ENCODE data around the gene RASSF5.

RASSF5 gene

DNA sequence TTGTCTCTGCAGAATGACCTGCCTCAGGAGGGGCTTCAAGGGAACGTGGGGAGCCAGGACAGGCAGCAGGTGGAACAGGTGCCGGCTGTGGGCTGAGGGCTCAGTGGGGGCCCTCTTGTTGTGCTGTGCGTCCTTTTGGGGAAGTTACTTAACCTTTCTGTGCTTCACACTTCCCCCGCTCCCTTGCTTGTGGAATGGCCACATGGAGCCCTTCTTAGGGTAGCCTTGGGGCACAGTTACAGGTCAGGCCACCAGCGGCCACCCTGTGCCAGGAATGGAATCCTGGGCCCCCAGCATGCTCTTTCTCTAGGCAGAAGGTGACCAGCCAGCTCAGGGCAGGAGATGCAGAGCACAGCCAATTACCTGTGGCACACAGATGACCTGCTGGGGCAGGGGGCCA, 34.4 kb upstream of the RASSF5 start:
- no peak for TF ChIP-seq POLR2AphosphoS5 (IDR thresholded peaks at IDR 0.05; ENCODE audit: low read depth, low read length)
- no peak for TF ChIP-seq SIN3A (IDR thresholded peaks at IDR 0.05; ENCODE audit: borderline replicate concordance, insufficient read depth, low read length)
- TF ChIP-seq, protein P1, sequence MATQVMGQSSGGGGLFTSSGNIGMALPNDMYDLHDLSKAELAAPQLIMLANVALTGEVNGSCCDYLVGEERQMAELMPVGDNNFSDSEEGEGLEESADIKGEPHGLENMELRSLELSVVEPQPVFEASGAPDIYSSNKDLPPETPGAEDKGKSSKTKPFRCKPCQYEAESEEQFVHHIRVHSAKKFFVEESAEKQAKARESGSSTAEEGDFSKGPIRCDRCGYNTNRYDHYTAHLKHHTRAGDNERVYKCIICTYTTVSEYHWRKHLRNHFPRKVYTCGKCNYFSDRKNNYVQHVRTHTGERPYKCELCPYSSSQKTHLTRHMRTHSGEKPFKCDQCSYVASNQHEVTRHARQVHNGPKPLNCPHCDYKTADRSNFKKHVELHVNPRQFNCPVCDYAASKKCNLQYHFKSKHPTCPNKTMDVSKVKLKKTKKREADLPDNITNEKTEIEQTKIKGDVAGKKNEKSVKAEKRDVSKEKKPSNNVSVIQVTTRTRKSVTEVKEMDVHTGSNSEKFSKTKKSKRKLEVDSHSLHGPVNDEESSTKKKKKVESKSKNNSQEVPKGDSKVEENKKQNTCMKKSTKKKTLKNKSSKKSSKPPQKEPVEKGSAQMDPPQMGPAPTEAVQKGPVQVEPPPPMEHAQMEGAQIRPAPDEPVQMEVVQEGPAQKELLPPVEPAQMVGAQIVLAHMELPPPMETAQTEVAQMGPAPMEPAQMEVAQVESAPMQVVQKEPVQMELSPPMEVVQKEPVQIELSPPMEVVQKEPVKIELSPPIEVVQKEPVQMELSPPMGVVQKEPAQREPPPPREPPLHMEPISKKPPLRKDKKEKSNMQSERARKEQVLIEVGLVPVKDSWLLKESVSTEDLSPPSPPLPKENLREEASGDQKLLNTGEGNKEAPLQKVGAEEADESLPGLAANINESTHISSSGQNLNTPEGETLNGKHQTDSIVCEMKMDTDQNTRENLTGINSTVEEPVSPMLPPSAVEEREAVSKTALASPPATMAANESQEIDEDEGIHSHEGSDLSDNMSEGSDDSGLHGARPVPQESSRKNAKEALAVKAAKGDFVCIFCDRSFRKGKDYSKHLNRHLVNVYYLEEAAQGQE (IDR thresholded peaks at IDR 0.05; ENCODE audit: insufficient read depth in 1 of 2, low read depth in 2 of 2, low read length in 2 of 2), result no peak
- no peak for TF ChIP-seq TAF1 (IDR thresholded peaks at IDR 0.05; ENCODE audit: borderline replicate concordance, insufficient read depth, low read length)
- TF ChIP-seq FOXP2 (optimal IDR thresholded peaks at IDR 0.05; ENCODE audit: borderline replicate concordance, extremely low read depth, extremely low read length, insufficient read depth), result no peak

DNA sequence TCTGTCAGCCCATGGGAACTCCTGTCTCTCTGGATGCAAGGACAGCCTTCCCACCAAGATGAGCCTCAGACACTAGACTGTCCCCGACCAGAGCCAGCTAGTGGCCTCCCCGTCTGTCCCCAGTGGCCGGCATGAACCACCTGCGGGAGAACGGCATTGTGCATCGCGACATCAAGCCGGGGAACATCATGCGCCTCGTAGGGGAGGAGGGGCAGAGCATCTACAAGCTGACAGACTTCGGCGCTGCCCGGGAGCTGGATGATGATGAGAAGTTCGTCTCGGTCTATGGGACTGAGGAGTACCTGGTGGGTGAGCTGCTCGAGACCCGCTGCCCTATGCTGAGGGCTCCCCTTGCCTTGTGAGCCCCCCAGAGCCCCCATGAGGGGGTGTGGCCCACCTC, 31.3 kb upstream of the RASSF5 start:
- TF ChIP-seq, protein P1 (IDR thresholded peaks at IDR 0.05; ENCODE audit: insufficient read depth in 1 of 2, low read depth in 2 of 2, low read length in 2 of 2), result no peak
- TF ChIP-seq POLR2AphosphoS5 (IDR thresholded peaks at IDR 0.05; ENCODE audit: low read depth, low read length) (no peak), SIN3A (IDR thresholded peaks at IDR 0.05; ENCODE audit: borderline replicate concordance, insufficient read depth, low read length) (no peak), TAF1 (IDR thresholded peaks at IDR 0.05; ENCODE audit: borderline replicate concordance, insufficient read depth, low read length) (no peak), FOXP2 (optimal IDR thresholded peaks at IDR 0.05; ENCODE audit: borderline replicate concordance, extremely low read depth, extremely low read length, insufficient read depth) (no peak)

DNA sequence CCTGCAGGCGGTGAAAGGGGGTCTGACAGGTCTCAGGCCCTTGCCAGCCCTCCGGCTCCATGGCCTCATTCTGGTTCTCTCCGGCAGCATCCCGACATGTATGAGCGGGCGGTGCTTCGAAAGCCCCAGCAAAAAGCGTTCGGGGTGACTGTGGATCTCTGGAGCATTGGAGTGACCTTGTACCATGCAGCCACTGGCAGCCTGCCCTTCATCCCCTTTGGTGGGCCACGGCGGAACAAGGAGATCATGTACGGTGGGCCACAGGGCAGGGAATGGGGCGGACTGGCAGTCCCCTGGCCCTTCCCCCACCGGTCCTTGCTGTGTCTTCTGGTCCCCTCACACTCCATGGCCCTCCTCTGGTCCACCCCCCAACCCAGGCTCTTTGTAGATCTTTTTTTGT, 30.7 kb upstream of the RASSF5 start:
- TF ChIP-seq, protein P1 (IDR thresholded peaks at IDR 0.05; ENCODE audit: insufficient read depth in 1 of 2, low read depth in 2 of 2, low read length in 2 of 2), result no peak
- TF ChIP-seq SIN3A (IDR thresholded peaks at IDR 0.05; ENCODE audit: borderline replicate concordance, insufficient read depth, low read length), result no peak
- TF ChIP-seq FOXP2 (optimal IDR thresholded peaks at IDR 0.05; ENCODE audit: borderline replicate concordance, extremely low read depth, extremely low read length, insufficient read depth), result no peak
- no peak for TF ChIP-seq POLR2AphosphoS5 (IDR thresholded peaks at IDR 0.05; ENCODE audit: low read depth, low read length)
- TF ChIP-seq TAF1 (IDR thresholded peaks at IDR 0.05; ENCODE audit: borderline replicate concordance, insufficient read depth, low read length), result no peak

DNA sequence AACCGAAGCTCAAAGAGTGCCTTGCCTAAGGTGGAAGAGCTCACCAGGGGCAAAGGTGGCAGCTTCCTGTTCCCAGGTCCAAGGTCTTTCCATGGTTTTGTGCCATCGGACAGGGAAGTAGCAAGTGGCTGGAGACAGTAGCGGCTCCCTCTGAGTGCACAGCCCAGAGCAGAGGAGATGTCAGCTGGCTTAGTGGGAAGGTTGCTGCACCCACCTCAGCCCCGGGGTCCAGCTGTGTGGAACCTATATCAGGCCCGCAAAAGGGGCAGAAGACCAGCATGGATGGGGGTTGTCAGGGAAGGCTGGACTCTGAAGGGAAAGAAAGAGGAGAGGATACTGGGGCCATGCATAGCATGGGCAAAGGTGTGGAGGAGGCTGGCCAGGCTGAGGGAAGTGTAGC, 30.2 kb upstream of the RASSF5 start:
- TF ChIP-seq, protein P1 (IDR thresholded peaks at IDR 0.05; ENCODE audit: insufficient read depth in 1 of 2, low read depth in 2 of 2, low read length in 2 of 2), result no peak
- TF ChIP-seq TAF1 (IDR thresholded peaks at IDR 0.05; ENCODE audit: borderline replicate concordance, insufficient read depth, low read length) (no peak), SIN3A (IDR thresholded peaks at IDR 0.05; ENCODE audit: borderline replicate concordance, insufficient read depth, low read length) (no peak), POLR2AphosphoS5 (IDR thresholded peaks at IDR 0.05; ENCODE audit: low read depth, low read length) (no peak), FOXP2 (optimal IDR thresholded peaks at IDR 0.05; ENCODE audit: borderline replicate concordance, extremely low read depth, extremely low read length, insufficient read depth) (no peak)

All from PFSK-1 (cell line).